GM18858 (cell line): Measurements from ENCODE around the gene KCNC1.

Experiments used
- ATAC-seq: cut with Tn5 transposase; IDR thresholded peaks from one replicate; pipeline ENCODE4 v1.9.1; 2021; ENCODE audit not compliant: unreplicated experiment

KCNC1 gene

DNA sequence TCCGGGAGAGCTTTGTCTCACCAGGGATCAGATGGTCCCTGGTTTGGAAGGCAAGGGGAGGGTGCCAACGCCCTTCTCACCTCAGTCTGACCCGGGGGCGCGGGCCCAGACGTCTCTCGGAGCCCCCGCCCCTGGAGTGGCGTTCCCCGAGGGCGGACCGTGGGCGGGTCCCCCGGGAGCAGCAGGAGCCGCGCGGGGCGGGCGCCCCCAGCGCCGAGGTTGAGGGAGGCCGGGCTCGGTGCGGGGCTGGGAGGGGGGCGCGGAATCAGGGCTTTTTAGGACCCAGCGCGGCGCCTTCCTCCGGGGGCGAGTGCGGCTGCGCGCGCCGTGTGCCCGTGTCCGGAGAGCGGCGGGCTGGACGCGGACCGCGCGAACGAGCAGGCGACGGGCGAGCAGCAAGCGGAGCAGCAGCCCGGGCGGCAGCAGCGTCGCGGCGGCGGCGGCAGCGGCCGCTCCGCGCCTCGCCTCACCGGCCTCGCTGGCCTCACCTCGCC, at the start of gene KCNC1:
Gene KCNC1, plus strand, starts transcription at position 364 of the 494 bp plus-strand sequence. CDS start 1,222 bp downstream, outside the sequence.
- no peak for ATAC-seq

DNA sequence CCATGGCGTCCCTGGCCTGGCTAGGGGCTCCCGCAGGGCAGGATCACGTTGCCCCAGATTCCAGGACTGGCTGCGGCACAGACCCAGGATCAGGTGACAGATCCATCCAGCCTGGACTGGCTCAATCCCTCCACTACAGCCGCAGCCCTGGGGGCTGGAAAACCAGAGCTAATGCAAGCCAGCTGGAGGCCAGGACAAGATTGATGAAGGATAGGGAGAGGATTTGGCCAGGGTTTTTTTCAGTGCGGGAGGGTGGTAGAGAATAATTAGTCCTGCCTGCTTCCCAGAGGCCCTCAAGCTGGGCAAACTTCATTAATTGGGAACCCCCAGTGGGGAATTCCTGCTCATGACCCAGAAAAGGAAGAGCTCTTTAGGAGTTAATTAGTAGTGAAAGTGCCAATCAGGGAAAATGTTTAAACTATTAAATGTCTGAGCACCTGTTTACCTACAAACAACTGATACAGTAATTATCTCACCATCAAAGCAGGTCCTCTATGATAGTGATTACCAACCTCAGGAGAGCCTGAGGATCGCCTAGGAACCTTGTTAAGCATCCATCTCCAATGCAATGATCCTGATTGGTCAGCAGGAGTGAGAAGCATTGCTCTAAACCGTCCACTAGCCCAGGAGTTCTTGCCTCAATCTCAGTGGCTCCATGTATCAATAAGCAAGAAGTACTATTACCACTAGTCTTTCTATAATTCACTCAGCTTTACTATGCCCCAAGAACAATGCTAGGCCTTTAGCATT, 48.2 kb upstream of the KCNC1 start:
- ATAC-seq = no peak

DNA sequence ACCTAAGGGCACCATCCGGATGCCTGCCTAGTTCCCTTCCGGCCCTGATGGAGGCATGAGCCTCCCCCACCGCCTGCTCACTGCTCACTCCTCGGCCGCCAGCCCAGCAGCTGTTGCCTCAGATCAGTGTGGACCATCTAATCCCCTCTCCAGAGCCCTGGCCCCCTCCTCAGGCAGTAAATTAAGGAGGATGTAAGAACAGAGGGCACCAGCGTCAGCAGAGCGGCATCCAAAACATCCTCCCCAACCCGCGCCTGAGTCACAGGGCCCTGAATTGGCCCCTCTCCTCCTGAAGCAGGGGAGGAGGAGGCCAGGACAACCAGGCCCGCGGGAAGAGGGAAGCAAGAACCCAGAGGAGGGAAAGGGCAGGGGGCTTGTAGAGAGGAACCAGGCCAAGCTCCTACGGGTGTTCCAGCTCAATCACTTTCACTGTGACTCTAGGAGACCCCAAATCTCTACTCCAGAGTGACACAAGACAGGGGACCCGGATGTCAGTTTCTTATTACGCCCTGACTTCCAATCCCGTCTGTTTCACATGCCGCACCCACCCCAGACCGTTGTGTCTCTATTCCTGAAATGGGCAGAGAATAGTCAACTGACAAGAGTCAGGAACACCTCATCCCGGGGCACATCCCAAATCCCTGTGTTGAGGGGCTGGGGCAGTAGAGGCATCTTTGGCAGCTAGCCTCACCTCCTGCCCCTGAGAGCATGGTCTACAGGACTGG, 46.5 kb upstream of the KCNC1 start:
- ATAC-seq = no peak

DNA sequence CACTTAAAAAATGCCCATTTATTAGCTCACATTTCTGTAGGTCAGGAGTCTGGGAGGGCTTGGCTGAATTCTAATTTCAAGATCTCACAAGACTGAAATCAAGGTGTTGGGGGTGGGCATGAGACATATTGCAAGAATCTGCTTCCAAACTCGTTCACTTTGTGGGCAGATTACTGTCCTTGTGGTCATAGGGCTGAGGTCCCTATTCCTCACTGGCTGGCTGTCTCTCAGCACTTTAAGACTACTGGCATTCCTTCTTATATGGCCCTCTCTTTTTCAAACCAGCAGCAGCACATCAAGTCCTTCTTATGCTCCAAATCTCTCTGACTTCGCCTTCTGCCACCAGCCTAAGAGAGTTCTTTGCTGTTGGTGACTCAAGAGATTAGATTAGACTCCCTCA, 43.0 kb upstream of the KCNC1 start:
- ATAC-seq = no peak

DNA sequence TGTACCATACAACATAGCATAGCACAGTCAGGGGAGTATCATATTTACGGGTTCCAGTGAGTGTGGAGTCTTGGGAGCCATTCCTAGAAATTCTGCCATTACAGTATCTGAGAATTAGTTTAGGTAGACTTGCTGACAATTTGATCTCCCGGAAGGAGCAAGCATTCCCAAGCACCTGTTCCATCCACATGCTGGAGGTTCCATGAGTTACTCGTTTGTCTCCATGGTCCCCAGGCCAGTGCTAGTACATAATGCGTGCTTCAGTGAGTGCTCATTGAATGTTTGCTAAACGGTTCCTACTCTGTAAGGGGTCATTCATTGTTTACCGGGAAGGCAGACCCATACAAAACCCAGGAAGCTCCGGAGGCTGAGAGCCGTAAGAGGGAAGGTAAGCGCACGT, 42.6 kb upstream of the KCNC1 start:
- no peak for ATAC-seq

DNA sequence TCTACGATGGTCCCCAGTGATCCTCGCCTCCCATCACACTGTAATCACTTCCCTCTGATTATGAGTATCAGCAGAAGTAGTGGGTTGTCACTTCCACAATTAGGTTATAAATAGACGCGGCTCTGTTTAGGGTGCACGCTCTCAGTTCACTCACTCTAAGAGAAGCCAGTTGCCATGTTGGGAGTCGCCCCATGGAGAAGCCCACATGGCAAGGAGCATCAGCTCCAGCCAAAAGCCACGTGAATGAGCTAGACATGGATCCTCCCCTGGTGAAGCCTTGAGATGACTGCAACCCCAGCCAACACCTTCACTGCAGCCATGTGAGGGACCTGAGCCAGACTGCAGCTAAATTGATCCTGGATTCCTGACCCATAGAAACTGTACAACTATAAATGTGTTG, 41.6 kb upstream of the KCNC1 start:
- no peak for ATAC-seq

DNA sequence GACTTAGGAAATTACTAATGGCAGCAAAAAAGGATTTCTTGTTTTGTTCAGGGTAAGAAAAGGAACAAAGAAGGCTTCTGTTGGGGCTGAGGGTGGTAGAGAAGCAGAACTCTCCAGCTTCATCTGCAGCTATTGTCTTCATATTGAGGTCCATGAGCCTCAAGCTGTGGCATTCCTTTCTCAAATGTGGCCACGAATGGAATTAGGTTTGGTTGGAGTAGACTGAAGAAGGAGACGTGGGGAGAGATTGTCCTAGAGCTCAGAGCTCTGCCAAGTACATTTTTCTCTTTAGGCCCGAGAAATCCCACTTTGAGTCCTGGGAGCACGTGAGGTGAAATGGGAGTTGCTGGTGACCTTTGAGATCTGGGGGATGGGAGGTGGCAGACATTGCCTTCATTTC, 41.0 kb upstream of the KCNC1 start:
- no peak for ATAC-seq

DNA sequence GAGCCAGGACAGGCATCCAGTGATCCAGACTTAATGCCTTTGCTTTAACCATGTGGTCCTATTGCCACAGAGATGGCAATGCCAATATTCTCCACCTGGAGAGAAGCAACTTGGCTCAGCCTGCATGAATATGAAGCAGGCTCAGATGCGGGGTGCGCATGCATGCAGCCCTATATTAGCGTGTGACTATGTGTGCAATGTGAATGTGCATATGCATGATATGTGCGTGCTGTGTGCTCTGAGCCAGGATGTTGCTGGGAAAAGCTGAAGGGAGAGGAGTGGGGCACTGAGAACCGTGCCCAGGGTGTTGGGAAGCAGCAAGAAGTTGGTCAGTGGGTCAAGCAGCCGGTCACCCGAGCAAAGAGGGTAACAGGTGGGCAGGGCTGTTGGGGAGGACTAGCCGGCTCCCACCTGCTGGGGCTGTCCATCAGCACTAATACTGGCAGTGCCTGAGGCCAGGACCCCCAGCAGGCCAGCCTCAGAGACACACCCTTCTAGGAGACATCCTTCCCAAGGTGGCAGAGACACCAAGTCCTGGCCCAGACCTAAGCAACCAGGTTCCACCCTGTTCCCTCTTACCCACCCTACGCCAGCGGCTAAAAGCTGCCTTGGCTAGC, 40.0 kb upstream of the KCNC1 start:
- ATAC-seq = no peak

DNA sequence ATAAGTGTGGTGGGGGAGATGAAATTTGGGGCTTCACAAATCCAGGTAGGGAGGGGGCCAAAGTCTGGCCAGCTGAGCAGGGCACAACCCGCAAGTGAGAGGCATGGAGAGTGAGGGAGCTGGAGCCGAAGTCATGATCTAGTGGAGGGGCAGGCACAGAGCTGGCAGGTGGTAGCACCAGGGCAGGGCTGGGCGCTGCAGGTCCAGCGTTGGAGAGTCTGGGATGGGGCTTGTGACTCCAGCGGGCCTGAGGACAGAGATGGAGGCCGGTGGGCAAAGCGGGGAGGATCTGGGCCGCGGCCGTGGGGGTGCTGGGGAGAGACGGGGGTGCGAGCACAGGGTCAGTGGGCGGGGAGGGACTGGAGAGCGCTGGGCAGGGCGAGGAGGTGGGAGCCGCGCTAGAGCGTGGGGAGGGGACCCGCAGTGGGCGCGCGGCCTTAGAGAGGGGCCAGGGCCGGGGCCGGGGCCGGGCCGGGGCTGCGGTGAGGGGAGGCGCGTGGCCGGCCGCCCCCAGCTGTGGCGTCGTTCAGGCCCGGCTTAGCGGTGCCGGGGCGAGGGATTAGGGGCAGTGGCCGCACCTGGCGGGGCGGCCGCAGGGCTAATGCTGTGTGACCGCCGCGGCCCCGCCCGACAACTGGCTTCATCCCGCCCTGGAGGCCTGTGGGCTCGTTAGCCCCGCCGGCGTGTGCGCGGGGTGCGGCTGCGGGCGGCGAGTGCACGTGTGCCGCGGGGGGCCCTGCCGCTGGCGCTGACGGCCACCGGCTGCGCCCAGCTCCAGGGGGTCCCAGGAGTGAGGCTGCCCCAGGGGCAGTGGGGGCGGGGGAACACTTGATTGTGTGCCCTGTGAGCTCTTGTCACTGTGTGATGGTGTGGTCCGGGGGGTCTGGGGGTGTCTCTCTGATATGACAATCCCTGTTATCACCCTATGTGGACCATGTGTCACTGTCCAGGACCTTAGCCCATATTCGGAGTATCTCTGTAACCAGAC, 38.8 kb upstream of the KCNC1 start:
- no peak for ATAC-seq

DNA sequence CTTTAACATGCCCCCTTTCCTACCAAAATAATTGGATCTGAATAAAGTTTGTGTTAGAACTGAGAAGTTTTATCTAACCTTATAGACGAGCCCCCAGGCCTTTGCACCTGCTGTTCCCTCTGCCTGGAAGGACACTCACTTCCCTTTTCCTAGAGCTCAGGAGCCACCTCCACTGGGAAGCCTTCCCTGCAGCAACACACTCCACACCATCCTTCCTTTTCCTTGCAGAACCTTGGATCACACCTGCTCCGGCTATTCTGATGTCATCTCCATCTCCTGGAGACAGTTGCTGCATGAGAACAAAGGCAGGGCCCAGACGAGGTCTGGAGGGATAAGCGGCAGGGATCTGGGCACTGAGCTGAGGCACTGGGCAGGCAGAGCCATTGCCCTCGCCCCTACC, 37.8 kb upstream of the KCNC1 start:
- ATAC-seq = no peak

DNA sequence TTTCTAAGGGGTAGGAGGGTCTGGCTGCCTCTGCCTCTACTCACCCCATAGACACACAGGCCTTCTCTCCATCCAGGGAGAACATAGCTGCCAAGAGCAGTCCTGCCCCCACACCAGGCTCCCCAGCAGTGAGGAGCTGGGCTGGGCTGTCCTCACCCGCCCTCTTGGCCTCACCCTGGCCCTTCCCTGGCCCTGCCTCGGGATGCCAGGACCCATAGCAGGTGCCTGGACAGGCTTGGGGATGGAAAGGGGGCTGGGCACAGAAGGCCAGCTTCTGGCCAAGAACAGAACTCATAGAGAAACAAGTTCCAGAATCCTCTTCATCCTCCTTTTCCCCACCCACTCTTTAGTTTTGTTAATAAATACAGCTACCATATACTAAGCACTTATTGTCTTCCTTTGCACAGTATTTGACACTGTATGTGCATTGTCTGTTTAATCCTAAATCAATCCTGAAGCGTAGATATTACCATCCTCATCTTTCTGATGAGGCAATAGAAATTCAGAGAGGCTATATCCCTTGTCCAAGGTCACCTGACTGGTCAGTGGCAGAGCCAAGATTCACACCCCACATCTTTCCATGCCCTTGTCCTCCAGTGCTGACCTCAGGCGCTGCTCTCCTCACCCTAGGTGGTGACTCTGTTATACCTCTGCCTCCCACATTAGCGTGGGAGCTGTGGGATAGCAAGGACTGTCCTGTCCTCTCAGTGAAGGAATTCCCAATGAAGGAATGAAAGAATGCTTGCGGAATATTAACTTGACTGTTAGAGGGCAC, 37.2 kb upstream of the KCNC1 start:
- ATAC-seq = no peak

DNA sequence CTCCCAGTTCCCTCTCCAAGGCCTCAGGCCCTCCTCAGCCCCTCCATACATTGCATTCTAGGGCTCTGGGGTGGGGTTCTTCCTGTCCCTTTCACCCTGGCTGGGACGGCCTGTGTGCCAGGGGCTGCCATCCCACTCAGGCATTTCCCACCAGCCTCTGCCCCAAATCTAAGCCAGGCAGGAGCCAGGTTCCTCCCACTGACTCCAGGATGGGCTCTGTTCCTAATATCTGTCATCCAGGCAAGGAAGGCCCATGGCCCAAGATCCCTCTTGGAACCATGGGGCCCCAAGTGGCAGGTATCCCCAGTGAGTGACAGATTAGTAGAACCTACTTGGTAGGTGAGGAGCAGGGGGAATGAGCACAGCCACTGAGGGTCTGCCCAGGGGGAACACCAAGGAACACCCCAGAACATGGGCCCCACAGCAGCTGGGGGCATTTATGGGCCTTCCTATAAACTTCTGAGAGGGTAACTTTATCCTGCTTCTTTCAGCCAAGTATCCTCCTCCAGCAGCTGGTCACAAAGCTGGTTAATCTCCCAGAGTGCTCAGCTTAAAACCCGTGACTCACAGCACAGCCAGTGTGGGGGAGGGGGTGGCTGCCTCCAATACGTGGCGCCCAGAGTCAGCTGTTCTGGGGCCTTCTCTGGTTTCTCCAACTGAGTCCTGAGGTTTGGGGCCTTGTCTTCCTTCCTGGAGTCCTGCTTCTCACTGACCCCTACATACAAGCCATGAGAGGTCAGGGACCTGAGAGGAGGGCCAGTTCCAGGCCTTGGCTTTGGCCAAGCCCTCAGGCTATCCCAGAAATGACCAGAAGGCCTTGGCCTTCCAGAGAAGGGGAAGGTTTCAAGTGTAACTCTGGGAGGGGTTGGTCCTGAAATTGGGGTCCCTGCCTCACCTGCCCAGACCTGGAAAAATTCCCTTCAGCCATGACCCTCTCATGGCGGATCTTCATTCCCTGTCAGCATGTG, 35.1 kb upstream of the KCNC1 start:
- no peak for ATAC-seq

DNA sequence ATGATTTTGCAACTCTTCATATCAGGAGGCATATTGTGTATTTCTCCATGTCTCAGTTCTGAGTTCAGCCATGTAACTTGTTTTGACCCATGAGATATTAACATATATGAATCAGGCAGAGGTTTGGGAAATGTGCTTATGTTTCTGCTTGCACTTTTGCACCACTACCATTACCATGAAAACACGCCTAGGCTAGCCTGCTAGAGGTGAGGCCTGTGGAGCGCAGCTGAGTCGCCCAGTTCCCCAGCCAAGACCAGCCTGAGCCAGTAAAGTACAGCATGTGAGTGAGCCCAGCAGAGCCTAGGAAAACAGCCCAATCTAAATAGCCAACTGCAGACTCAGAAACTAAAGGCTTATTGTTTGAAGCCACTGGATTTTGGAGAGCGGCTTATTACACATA, 33.6 kb upstream of the KCNC1 start:
- no peak for ATAC-seq

DNA sequence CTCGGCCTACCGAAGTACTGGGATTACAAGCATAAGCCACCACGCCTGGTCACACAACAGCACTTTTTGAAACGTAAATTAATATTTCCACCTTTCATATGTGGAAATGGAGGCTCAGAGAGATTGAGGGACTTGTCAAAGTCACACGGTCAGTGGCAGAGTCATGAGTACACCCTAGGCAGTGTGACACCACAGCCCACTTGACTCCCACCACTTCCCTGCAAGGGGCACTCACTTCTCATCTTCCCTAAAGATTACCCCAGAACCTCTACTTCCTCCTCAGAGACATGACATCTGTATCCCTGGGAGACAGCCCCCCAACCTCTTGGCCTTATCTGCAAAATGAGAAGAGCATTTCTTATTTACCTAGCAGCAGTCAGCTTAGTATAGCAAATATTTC, 31.7 kb upstream of the KCNC1 start:
- ATAC-seq = no peak

DNA sequence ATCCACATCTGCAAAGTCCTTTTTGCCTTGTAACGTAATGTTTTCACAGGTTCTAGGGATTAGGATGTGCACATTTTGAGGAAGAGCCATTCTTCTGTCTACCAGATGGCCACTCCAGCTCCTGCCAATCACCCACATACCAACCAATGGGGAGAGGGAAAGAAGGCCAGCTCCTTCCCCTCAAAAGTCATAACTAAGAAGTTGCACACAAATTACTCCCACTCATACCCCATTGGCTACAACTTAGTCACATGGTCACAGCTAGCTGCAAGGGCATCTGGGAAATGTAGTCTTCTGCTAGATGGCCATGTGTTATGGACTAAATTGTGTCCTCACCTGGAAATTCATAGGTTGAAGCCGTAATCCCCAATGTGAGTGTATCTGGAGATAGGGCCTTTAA, 30.6 kb upstream of the KCNC1 start:
- ATAC-seq = peak; percentile 53

DNA sequence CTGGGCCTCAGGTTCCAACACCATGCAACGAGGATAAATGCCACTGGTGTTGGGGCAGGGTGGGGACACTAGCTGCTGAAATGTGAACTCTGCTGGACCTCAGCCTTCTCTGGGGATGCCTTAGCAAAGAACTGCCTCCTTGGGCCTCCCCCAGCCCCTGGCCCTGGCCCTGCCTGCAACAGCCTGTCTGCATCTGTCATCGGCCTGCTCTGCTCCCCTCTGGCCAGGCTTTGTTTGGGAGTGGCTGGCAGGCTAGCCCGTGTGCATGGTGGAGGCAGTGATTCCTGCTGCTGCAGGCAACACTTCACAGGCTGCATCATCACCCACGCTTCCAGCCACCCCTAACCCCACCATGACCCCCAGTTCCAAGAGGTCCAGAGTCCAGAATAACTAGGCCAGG, 26.8 kb upstream of the KCNC1 start:
- no peak for ATAC-seq

DNA sequence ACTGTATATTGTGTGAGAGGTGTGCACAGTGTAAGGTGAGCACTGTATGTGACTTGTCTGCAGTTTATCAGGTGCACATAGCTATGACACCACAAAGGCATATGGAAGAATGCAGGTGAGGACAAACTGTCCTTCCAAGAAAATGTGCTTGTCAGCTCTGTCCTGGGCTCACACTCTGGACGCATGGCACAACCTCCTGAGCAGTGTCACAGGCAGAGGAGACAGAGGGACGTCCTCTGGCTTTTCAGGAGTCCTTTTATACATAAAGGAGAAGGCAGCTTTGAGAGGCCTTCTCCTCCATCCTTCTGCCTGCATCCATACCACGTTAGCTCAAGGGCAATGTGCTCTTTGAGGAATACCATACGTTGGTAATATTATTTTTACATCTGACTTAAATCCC, 22.7 kb upstream of the KCNC1 start:
- no peak for ATAC-seq

DNA sequence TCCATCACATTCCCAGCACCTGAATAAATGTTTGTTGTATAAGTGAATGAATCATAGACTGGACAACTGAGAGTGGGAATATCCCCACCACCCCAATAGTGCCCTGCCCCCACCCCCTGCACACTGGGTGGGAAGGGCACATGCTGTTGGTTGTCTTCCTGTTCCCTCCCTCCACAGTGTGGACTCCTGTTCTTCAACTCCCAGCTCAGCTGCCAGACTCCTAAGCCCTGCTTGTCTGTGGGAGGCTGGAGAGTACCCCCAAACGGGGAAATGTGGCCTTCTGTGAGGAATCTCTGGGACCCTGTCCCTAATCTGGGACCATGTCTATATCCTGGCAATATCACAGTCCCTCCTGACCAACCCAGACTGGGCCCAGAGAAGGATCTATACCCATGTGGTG, 20.7 kb upstream of the KCNC1 start:
- no peak for ATAC-seq

DNA sequence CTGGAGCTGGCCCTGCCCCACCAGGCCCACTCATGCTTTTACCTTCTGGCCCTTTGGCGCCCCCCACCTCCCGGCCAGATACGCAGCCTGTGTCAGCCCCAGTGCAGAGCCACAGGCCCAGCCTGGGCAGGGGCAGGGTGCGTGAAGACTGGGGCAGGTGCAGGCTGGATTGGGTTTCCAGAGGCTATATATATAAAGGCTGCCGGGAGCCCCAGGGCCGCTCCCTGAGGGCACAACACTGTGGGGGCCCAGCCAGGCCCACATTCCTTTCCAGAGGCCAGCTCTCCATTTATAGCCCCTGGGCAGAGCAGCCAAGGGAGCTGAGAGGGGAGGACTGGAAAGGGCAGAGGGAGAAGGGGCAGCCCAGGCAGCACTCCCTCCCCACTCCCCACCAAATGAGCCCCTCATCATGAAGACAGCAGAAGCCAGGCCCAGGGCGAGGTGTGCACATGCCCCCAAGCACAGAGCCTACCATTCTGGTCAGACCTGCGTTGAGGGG, 20.2 kb upstream of the KCNC1 start:
- ATAC-seq = no peak
